ENCODE data around the gene FADD.

Gene FADD

DNA sequence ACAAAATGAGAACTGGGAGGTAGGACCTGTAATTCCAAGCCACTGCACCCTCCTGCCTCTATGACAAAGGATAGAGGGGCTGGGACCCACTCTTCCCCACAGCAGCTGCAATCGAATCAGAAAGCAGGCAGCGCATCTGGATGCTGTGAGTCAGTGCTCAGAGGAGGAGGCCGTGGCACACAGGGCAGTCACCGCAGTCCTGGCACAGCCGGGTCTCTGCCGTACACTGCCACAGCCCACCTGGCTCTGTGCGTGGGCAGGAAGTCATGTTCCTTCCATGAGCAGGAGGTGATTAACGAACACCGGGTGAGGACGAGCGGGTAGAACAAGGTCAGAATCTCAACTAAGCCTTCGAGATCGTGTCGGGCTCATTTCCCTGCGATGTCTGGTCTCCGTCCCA lies 37.2 kb downstream of the FADD start:
- no peak for FAIRE-seq

DNA sequence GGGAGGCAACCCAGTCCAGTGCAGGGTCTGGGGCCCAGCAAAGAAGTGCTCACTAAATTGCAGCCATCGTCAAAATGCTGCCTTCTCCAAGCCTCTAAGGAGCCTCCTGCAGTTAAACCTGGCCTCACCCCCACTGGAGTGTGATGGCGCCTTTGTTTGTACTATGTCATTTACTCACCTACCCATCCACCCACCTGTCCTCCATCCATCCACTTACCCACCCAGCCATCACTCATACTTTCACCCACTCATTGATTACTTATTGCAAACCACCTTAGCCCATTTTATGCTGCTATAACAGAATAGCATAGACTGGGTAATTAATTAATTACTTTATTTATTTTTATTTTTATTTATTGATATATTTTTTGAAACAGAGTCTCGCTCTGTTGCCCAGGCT lies 38.6 kb downstream of the FADD start:
- FAIRE-seq = no peak

DNA sequence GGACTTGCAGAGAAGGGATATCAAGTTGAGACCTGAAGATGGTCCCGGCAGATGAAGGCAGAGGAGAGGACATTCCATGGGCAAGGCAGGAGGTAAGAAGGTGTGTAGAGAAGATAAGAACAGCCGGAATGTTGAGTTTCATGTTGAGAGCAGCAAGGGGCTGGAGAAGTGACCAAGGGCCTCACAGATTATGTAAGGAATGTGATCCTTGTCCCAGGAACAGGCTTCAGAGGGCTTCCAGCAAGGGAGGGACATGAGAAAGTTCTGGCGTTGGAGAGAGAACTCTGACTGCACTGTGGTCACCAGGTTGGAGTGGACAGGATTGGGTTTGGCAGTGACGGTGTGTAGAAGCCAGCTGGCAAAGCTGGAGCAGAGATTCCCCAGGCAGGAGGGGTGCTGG lies 39.8 kb downstream of the FADD start:
- no peak for FAIRE-seq

DNA sequence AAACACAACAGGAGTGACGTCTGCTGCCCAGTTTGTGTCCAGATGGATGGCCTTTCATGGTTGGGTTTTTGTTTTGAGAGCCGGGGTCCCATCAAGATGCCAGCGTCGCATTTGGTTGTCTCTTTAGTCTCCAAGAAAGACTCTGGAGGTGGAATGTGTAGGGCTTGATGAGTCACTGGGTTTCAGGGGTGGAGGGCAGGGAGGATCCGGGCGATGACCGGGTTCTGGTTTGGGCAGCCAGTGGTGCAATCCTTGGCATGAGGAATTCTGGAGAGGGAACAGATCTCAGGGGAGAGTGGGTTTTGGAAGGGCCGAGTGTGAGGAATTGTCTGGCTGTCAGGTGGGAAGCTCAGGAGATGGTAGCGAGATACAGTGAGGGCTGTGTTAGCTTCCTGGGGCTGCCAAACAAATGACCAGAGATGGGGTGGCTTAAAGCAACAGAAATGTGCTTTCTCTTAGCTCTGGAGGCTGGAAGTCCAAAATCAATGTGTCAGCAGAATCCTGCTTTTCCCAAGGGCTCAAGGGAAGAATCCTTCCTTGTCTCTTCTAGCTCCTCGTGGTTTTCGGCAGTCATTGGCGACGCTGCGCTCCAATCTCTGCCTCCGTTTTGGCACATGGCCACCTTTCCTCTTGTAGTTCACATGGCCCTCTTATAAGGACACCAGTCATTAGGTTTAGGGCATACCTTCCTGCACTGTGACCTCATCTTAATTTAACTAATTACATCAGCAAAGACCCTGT lies 41.0 kb downstream of the FADD start:
- FAIRE-seq = no peak

DNA sequence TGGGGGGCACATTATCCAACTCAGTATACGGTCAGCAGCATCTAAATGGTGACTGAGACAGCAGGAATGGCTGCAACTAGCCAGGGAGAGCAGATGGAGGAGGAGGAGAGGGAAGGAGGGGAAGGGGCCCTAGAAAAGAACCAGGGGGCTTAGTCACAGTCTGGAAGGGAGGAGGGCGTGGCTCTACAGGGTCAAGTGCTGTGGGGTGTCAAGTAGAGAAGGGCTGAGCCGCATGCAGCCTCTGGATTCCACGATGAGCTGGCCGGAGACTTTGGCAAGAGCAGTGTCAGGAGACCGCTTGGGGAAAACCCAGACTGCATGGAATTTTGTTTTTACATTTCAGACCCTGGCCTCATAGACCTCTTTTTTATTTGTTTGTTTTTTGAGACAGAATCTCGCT lies 41.6 kb downstream of the FADD start:
- no peak for FAIRE-seq

DNA sequence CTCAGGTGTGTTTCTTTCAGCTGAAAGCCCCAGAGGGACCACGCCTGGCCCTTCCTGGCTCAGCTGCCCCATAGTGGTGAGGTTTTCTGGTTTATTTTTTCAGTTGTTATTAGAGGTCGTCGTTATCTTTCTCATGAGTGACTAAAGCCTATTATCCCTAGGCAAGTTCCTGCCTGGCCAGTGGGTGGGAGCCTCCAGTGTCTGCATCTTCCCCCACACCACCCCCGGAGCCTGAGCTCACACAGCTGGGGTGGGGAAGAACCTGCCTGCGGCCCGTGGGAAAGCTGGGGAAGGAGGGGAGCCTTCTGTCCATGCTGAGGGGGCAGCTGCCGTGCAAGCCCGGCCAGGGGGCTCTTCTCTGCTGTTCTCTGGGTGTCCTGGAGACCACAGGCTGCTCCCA lies 43.1 kb downstream of the FADD start:
- no peak for FAIRE-seq

DNA sequence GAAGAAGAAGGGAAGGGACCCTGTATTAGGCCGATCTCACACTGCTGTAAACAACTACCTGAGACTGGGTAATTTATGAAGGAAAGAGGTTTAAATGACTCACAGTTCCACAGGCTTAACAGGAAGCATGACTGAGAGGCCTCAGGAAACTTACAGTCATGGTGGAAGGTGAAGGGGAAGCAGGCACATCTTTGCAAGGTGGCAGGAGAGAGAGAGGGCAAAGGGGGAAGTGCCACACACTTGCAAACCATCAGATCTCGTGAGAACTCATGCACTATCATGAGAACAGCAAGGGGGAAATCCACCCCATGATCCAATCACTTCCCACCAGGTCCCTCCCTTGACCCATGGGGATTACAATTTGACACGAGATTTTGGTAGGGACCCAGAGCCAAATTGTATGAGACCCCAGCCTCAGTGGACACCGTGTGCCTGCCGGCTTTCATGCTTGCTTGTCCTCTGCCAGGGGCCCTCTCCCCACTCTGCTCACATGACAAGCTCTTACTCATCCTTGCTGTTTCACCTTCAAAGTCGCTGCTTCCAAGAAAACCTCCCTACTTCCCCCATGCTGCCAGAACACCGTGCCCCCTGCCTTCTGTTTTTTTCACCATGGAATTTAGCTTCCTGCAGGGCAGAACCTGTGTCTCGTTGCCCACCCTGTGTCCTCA lies 44.1 kb downstream of the FADD start:
- no peak for FAIRE-seq

DNA sequence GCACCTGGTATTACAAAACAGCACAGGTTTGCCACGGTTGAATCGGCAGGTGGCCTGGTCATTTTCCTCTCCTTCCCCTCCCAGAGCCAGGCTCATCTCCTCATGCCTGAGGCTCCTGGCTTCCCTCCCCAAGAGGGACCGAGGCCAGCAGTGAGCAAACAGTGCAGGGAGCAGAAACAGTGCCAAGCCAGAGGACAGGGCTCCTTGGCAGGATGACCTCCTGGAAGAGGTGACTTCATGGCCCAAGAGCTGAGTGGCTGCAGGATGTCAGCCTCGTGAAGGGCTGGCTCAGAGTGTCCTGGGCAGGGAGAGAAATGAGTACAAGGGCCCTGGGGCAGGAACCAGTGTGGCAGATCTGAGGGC lies 44.6 kb downstream of the FADD start:
- no peak for FAIRE-seq

DNA sequence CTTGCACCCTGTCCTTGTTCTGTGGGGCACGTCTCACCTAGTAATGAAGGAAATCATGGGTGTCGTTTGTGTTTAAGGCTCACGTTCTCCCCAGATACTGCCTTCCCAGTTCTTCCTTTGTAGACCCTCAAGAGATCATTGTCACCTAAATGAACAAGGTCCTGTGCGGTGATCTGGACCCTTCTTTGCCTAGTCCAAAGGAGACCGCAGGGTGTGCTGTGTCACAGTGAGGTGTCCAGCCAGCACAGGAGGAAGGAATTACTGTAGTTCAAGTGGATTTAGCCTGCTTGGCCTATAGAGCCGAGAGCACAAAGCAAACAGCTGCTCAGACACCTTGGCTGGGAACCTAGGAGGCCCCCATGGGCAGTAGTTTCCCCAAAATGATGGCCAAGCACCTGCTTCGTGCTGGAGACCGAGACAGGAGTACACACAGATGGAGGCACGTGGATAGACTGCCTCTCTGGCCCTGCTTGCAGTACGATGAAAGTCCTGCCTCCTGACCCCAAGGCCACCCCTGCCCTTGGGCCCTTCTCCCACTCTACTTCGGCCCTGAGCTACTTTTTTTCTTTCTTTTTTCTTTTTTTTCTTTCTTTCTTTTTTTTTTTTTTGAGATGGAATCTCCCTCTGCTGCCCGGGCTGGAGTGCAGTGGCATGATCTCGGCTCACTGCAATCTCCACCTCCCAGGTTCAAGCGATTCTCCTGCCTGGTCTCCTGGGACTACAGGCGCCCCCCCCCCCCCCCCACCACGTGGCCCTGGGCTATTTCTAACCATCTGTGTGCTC lies 48.0 kb downstream of the FADD start:
- FAIRE-seq = no peak

DNA sequence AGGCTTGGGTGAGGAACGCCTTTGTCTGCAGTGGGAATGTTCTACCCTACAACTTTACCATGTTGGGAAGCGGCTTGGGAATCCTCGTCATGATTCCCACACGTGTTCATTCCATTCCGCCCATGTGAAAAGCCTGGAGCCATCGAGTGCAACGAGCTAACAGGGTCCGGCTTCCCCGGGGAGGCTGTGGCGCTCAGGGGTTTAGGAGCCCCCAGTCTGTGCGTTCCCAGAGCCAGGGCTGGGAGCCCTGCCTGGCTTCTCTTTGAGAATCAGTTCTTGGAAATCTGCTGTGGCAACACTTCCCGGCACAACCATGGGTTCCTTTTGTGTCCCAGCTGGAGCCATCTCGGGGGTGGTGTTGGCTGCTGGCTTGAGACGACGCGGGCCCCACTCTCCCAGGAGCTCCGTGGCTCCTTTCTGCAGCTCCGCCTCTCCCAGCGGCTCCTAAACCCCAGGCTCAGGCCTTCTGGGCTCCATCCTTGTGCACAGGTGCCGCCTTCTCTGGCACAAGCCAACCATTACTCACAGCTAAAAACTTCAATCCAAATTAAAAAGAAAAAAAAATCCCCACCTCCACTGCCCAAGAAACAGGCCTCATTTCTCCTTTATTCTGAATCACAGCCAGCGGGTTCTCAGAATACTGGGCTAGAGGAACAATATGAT lies 48.7 kb downstream of the FADD start:
- no peak for FAIRE-seq

DNA sequence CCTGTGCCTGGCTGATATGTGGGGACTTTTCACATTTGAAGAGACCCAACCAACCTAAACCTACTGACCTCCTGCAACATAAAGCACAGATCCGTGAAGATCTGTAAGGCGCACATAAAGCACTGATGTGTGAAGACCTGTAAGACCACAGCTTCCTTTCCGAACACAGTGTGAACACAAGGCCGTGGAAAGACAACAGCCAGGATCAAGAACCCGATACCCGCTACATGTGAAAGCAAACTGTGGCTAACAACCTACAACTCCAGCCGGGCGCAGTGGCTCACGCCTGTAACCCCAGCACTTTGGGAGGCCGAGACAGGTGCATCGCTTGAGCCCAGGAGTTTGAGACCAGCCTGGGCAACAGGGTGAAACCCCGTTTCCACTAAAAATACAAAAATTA lies 49.7 kb downstream of the FADD start:
- FAIRE-seq = no peak

DNA sequence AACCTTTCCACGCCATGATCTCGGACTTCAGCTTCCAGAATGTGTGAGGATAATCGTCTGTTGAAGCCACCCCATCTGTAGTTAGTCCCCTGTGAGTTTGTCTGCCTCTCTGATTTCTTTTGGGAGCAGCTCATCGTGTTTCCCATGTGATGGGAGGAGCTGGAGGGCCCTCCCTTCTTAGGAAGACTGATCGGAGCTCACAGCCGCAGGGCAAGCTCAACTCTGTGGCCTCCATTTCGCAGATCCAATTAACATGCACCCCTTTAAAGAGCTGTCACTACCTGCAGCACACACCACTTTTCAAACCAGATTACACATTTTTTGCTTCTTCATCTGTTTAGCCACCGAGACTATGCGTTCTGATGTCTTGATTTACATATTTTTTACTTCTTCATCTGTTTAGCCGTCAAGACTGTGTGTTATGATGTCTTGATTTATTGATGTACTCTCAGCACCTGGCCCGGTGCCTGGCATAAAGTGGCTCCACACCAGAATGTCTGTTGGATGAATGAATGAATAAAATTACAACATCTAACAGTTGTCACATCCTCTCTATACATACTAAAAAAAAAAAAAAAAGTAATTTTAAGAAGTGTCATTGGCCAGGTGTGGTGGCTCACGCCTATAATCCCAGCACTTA lies 52.5 kb downstream of the FADD start:
- no peak for FAIRE-seq

Data from endometrium (tissue), 2 donors.